HepG2 (cell line): ENCODE results near the gene ZNF429. TPM values are rescaled to one million over a fixed set of nuclear protein-coding genes. Genes with fewer than 3 reads are reported as not detected.

ENCODE experiments used
- CREB3 ChIP-seq: sonication (generic); formaldehyde crosslinking; IDR thresholded peaks from 2 replicates; pipeline ENCODE4 v1.5.0; 2020; ENCODE audit warnings: missing genetic modification reagents
- FOXO4 ChIP-seq: sonication (generic); formaldehyde crosslinking; conservative IDR thresholded peaks from 2 replicates; pipeline ENCODE4 v1.8.1; 2023; ENCODE audit warnings: missing genetic modification reagents
- IRF1 ChIP-seq: sonication (generic); formaldehyde crosslinking; IDR thresholded peaks from 2 replicates; pipeline ENCODE4 v1.4.0; 2020; ENCODE audit warnings: low read depth, mild to moderate bottlenecking, missing genetic modification reagents
- SMARCE1 ChIP-seq: fragments of 450-650 bp; IDR thresholded peaks from 2 replicates; pipeline ENCODE4 v1.6.1; 2017; ENCODE audit warnings: borderline replicate concordance
- SRSF4 ChIP-seq: fragments of 200-400 bp; formaldehyde crosslinking; IDR thresholded peaks from one replicate; pipeline ENCODE4 v1.6.1; 2018; ENCODE audit warnings: mild to moderate bottlenecking, low read depth, low read length, moderate library complexity; ENCODE audit not compliant: poor library complexity, severe bottlenecking
- TAF1 ChIP-seq: sonication (generic); formaldehyde crosslinking; IDR thresholded peaks from 2 replicates; pipeline ENCODE4 v1.4.0; 2020; ENCODE audit warnings: missing genetic modification reagents
- ZBTB40 ChIP-seq, 2 experiments: fragments of 450-650 bp in 1 of 2; sonication (generic) in 1 of 2; formaldehyde crosslinking in 1 of 2; IDR thresholded peaks; 2 replicates each; pipeline versions ENCODE4 v1.6.1 to v1.8.0; 2016 to 2022; ENCODE audit warnings: antibody characterized with exemption in 1 of 2, mild to moderate bottlenecking in 1 of 2, missing genetic modification reagents in 1 of 2
- ZNF121 ChIP-seq: sonication (generic); formaldehyde crosslinking; IDR thresholded peaks from 2 replicates; pipeline ENCODE4 v1.5.0; 2020; ENCODE audit warnings: mild to moderate bottlenecking, missing genetic modification reagents
- ZNF580 ChIP-seq: IDR thresholded peaks from 2 replicates; pipeline ENCODE4 v1.6.1; 2016; ENCODE audit warnings: low read depth, borderline replicate concordance
- ZNF703 ChIP-seq: sonication (generic); formaldehyde crosslinking; IDR thresholded peaks from 2 replicates; pipeline ENCODE4 v1.5.1; 2020; ENCODE audit warnings: missing genetic modification reagents, mild to moderate bottlenecking, moderate library complexity, borderline replicate concordance
- ZNF737 ChIP-seq: sonication (generic); formaldehyde crosslinking; IDR thresholded peaks from 2 replicates; pipeline ENCODE4 v1.5.0; 2020; ENCODE audit warnings: missing genetic modification reagents, mild to moderate bottlenecking, borderline replicate concordance
- ZSCAN5A ChIP-seq: sonication (generic); formaldehyde crosslinking; IDR thresholded peaks from 2 replicates; pipeline ENCODE4 v1.8.0; 2022; ENCODE audit warnings: mild to moderate bottlenecking, missing genetic modification reagents, borderline replicate concordance
- polyA plus RNA-seq, 8 experiments: library from polyadenylated mRNA; depleted of rRNA in 3 of 8; stranded (reverse) in 7 of 8; unstranded in 1 of 8; fragments of >200 nt; fragmentation: Illumina TruSeq in 4 of 8; extraction: Trizol in 4 of 8; gene quantifications; 2 replicates each; pipeline versions ENCODE4 v1.2.1 to v1.2.3, GENCODE V29; 2011 to 2016; ENCODE audit warnings: low read depth in 4 of 8, missing spikeins in 1 of 8, mixed read lengths in 1 of 8; ENCODE audit not compliant: insufficient read depth in 1 of 8
- total RNA-seq, 5 experiments: library from RNA; depleted of rRNA; stranded (reverse); fragments of >200 nt; fragmentation: Illumina TruSeq; extraction: Trizol; gene quantifications; 2 replicates each; pipeline ENCODE4 v1.2.3, GENCODE V29; 2016; ENCODE audit warnings: low read depth in 1 of 5

The ZNF429 gene
- total and polyA plus RNA-seq, 2 of the 13 experiments (the other 11 are each of a cell fraction or from before 2014, with no cell fraction given): 3.3 to 3.4 TPM

- TF ChIP-seq ZBTB40 (IDR thresholded peaks at IDR 0.05) (no peak), ZBTB40 (CRISPR knock-in tag; IDR thresholded peaks at IDR 0.05) (no peak), ZSCAN5A (CRISPR knock-in tag) (no peak), IRF1 (CRISPR knock-in tag) (no peak), ZNF737 (CRISPR knock-in tag) (no peak), TAF1 (CRISPR knock-in tag) (peak; percentile 53), FOXO4 (CRISPR knock-in tag) (no peak), SRSF4 (no peak), ZNF580 (CRISPR knock-in tag) (no peak), CREB3 (CRISPR knock-in tag) (no peak), ZNF121 (CRISPR knock-in tag) (no peak), ZNF703 (CRISPR knock-in tag) (no peak), SMARCE1 (no peak)
Observed at GRCh38 chr19:21505459-21506451, at the start of gene ZNF429 (continued).
